GM19043 (cell line): ENCODE measurements around the gene MBD3L5.
"Not testable (repeated sequence)": the region's sequence is repeated elsewhere in the genome, so short reads cannot be mapped to it uniquely, and the experiment has no call there.

Experiments
- ATAC-seq: cut with Tn5 transposase; IDR thresholded peaks from one replicate; pipeline ENCODE4 v1.9.1; 2021; ENCODE audit warnings: low read depth; ENCODE audit not compliant: unreplicated experiment

MBD3L5 gene

DNA sequence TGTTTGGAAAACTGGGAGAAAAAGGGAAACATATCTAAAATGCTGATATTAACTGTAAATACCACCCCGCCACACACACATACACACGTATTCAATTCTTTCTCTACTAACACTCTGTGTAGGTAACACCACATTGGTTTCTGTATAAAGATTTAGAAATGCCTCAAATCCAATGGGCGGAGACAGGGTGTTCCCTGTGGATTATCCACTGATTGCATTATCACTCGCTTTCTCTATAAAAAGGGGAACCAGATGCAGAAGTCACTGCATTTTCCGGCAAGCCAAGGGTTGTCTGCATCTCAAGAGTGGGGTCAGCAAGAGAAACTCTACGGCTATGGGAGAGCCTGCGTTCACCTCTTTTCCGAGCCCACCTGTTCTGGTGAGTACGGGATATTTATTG is at the start of gene MBD3L5:
MBD3L5 (plus strand) TSS at position 301 of the 400 bp plus-strand sequence; CDS start at position 335, 34 bp downstream.
- ATAC-seq: not testable (repeated sequence)

DNA sequence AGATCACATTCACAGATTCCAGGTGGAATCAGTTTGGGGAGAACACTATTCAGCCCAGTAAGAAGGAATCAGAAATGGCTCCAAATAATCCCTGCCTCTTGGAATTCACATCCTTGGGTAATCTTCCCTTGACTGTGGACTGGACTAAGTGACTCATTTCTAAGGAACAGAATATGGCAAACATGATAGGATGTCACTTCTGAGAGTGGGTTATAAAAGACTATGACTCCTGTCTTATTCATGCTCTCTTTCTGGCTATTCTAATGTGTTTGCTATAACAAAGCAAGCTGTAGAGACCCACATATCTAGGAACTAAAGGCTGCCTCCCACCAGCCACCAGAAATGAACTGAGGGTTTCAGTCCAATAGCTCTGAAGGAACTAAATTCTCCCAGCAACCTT is 46.9 kb upstream of the MBD3L5 start:
- no peak for ATAC-seq

DNA sequence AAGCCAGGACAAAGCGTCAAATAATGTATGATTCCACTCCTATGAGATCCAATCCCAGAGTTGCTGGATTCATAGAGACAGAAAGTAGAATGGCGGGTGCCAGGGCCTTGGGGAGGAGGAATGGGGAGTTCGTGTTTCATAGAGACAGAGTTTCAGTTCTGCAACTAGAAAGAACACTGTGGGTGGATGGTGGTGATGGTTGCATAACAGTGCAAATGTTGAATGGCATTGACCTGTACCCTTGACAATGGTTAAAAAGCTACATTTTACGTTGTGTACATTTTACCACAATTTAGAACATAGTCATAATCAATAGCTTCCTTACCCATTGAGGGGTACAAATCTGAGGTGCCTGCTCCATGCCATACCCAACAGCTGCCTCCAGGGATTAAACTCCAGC is 42.5 kb upstream of the MBD3L5 start:
- no peak for ATAC-seq

DNA sequence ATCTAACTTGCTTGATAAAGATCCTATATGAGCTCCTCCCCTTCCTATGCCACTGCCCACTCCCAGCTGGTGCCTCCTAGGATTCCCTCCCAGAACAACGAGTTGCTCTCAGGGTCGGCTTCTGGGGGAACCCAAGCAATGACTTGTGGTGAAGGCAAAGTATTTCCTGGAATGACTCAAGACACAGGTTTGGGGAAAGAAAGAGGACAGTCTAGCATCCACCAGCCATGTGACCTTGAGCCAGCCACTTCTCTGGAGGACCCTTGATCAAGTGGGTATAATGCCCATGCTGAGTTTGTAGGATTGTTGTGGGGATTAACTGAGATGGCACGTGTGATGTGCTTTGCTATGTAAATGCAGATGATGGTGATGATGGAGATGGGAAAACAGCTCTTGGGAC is 42.1 kb upstream of the MBD3L5 start:
- no peak for ATAC-seq

DNA sequence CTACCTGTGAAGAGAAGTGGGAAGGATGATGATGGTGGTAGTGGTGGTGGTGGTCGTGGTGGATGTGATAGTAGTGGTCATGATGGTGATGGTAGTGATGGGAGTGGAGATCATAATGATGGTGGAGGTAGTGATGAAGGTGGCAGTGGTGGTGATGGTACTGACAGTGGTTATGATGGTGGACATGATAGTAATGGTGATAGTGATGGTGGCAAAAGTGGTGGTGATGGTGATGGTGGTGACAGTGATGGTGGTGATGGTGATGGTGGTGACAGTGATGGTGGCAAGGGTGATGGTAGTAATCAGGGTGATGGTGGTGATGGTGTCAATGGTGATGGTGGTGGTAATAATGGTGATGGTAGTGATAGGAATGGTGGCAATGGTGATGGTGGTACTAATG is 35.3 kb upstream of the MBD3L5 start:
- ATAC-seq: no peak

DNA sequence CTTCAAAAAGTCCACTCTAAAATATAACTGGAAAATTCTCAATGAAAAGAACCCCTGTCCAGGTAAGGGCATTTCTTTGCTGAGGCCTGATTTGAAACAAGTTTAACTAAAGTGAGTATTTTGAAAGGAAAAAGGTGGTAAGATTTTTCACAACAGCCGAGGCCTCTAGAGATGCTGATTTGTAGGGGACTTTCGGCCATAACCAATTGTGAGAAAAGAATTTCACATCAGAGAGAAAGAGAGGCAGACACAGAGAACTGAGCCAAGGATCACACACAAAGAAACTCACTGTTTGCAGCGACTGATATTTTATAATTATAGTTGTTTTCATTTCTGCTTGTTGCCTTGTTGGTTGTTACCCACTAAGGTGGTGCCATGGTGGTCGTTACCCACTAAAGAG is 33.6 kb upstream of the MBD3L5 start:
- ATAC-seq: no peak

DNA sequence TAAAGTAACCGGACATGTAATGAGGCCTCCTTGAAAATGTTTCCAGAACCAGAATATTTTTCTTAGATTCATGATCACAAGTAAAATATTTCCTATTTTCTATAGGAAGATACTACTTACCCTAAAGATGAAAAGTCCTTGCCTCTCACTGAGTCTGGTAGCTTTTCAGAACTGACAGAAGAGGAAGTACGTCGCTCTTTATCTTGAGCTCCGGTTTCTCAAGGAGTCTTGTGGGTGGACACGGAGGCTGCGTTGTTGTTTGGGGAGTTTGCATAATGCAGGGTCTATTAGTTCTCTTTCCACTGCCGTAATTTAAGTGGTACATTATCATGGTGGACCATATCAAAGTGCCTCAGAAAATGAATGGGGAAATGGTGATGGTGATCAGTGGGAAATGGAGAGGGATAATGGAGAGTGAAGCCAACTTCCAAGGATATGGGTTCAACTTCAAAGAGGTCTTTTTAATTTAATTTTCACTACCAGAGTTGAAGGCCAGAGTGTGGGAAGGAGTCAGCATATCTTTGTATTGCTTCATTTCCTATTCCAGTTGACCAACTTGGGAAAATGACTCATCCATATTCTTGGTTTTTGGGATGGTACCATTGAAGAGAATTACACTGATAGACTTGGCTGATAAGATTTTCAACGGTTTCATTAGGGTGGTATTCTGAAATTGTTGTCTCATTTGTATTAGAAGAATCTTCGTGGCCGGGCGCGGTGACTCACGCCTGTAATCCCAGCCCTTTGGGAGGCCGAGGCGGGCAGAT is 32.5 kb upstream of the MBD3L5 start:
- no peak for ATAC-seq

DNA sequence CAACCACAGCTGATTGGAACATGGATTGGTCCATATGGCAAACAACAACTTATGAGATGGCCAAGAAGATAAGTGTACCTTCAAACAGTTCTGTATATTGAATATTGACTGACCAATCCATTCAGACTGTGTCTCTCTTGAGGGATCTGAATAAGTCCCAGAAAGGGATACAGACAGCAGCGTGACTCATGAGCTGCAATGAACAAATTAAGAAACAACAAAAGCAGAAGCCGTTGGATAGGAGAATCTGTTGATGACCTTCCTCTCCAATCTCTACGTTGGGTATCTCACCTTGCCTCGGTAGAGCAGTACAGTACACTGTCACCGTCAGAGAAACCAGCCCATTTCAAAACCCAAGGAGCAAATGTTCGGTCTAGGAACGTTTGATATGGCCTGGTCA is 30.4 kb upstream of the MBD3L5 start:
- ATAC-seq: no peak

DNA sequence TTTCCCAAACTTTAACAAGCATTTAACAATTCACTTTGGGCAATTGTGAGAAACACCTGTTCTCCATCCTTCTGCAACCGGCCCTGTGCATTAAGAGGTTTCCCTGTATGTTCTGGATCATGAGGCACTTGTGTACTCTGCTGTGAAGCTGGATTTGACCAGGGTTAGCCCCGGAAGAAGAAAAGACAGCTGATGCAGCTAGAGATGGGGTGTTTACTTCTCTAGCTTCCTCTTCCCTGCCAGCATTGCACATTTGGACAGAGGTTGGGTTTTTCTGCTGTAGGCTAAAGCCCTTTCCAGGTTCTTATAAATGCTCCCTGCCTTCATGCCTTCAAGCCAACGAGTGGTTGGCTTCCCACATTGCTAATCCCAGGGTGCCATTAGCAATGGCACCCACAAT is 30.0 kb upstream of the MBD3L5 start:
- no peak for ATAC-seq

DNA sequence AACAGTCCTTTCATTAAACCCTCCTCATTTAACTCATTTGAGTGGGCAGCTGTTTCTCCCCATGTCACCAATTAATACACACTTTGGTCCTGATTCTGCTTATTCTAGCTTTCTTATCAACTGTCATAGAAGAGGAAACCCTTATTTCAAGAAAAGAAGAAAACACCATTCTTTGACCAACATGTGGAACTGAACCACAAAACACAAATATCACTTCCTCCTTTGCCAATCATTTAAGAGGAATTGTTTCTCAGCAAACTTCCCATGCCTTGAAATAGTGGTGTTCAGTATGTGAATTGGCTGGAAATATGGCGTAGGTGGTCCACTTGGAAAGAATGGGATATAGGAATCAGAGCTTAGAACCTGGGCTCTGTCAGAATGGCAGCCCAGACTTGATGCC is 29.6 kb upstream of the MBD3L5 start:
- no peak for ATAC-seq

DNA sequence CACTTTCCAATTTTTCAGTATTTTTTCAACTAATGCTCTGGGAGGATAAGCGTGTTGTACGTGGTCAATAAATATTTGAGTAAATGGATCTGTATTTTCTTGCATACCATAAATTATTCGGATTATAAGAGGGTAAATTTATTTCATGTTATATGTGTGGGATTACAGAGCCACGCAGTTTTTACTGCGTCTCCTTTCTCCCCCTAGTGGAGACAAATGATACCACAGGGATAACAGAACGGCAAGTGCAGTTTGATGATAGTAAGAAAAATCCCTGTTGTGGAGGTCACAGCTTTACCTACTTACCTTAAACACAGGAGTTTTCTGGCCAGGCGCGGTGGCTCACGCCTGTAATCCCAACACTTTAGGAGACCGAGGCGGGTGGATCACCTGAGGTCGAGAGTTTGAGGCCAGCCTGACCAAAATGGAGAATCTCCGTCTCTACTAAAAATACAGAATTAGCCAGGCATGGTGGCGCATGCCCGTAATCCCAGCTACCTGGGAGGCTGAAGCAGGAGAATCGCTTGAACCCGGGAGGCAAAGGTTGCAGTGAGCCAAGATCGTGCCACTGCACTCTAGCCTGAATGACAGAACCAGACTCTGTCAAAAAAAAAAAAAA is 26.0 kb upstream of the MBD3L5 start:
- no peak for ATAC-seq

DNA sequence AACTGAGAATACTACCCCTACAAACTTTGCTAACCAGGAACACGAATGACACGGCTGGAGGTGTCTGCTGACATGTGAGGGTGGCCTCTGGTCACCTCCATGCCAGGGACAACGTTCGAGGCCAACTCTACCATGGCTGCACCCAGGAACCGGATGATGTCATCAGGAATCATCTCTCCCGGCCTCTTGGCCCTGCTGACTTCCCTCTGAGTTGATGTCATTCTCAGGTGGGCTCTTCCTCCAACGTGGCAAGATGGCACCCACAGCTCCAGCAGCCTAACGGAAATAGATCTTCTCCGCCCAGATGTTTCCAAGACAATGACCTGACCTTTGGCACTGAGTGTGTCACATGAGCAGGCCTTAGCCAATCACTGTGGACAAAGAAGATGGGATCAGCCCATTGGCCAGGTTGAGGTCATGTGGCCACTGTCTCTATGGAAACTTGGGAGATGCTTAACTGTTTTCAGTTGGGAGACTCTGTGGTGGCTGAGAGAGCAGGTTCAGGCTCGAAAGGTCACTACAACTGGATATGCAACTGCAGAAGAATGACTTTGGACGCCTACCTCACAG is 24.2 kb upstream of the MBD3L5 start:
- no peak for ATAC-seq

DNA sequence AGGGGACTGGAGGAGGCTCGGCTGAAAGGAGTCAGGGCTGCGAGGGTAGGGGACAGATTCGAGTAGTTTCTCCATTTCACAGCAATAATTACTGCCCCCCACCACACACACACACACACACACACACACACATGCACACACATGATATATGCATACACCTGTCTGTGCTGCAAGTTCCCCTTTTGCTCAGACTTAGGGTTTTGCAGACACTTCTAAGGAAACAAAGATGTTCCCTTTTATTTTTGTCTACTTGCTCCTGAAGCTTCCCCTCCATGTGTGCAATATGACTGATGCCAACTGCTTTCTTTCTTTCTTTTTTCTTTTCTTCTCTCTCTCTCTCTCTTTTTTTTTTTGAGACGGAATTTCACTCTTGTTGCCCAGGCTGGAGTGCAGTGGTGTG is 22.5 kb upstream of the MBD3L5 start:
- no peak for ATAC-seq

DNA sequence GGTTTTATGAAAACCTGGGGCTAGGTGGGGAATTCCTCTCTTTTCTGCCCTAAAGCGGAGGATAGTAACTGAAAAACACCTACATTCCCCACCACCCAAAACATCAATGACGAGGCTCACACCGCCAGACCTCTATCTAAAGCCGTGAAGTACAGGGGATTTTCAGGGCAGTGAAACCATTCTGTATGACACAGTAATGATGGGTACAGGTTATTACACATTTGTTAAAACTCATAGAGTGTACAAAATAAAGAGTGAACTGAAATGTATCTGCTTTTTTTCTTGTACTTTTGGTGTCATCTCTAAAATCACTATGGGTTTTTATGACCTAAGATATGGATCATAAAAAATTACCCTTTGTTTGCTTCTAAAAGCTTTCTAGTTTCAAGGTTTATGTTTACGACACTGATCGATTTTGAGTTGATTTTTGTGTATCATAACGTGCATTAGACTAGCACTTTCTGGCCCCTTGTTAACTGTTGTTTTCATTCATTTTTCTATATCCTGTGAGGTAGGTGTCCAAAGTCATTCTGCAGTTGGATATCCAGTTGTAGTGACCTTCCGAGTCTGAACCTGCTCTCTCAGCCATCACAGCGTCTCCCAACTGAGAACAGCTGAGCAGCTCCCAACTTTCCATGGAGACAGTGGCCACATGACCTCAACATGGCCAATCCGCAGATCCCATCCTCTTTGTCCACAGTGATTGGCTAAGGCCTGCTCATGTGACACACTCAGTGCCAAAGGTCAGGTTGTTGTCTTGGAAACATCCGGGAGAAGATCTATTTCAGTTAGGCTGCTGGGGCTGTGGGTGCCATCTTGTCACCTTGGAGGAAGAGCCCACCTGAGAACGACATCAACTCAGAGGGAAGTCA is 19.4 kb upstream of the MBD3L5 start:
- ATAC-seq: no peak

DNA sequence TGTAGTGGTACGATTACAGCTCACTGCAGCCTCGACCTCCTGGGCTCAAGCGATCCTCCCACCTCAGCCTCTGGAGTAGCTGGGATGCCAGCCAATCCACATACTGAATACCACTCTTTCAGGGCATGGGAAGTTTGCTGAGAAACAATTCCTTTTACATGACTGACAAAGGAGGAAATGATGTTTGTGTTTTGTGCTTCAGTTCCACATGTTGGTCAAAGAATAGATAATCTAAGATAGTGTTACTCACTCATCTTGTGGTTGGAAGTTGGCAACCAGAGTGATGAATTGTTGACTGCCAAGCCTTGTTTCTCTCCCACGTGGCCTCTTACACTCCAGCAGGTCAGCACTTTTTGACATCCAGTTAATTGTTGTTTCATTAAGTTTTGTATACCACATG is 16.7 kb upstream of the MBD3L5 start:
- no peak for ATAC-seq

DNA sequence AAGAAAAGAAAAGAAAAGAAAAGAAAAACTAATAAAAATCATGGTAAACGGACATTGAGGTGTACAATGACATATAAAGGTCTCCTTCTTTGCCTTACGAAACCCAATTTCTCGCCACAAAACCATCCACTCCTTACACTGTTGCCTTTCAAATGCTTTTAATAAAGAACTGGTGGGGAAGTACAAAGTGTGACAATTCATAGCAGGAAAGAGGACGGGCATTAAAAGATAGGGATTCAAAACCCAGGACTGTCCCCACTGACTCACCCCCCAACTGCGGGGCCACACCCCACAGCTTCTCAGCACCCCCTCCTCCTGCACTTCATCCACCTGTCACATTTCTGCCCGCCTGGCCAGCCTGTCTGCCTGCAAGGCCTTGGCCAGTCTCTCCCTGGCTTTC is 11.6 kb upstream of the MBD3L5 start:
- ATAC-seq: no peak

DNA sequence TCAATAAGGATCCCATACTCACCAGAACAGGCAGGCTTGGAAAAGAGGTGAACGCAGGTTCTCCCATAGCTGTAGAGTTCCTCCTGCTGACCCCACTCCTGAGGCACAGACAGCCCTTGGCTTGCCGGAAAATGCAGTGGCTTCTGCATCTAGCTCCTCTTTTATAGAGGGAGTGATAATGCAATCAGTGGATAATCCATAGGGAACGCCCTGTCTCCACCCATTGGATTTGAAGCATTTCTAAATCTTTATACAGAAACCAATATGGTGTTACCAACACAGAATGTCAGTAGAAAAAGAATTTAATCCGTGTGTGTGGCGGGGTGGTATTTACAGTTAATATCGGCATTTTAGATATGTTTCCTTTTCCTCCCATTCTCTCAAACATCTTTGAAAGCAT is 9.0 kb upstream of the MBD3L5 start, which contains the start of gene MBD3L2B:
MBD3L2B (minus strand) TSS at position 101 of the 400 bp plus-strand sequence; CDS start at position 67, 34 bp downstream.
- ATAC-seq: not testable (repeated sequence)

DNA sequence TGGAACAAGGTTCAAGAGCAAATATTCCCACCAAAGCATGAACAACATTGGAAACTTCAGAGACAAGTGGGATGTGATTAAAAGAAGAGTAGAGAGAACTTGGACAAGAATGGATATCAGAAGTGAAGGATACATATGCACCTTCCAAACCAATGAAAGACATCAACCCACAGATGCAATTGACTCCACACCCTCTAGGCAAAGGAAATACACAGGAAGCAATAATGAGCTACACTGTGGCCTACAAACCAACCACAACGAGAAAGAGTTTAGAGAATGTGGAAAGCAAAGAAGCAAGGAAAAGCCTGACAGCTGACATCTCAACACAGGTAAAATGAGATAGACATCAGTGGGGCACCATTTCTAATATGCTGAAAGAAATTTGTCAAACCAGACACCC is 1.6 kb upstream of the MBD3L5 start:
- not testable (repeated sequence) for ATAC-seq

DNA sequence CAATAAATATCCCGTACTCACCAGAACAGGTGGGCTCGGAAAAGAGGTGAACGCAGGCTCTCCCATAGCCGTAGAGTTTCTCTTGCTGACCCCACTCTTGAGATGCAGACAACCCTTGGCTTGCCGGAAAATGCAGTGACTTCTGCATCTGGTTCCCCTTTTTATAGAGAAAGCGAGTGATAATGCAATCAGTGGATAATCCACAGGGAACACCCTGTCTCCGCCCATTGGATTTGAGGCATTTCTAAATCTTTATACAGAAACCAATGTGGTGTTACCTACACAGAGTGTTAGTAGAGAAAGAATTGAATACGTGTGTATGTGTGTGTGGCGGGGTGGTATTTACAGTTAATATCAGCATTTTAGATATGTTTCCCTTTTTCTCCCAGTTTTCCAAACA is 9.7 kb downstream of the MBD3L5 start, which contains the start of gene MBD3L4:
MBD3L4 (minus strand) TSS at position 101 of the 400 bp plus-strand sequence; CDS start at position 66, 35 bp downstream.
- not testable (repeated sequence) for ATAC-seq

DNA sequence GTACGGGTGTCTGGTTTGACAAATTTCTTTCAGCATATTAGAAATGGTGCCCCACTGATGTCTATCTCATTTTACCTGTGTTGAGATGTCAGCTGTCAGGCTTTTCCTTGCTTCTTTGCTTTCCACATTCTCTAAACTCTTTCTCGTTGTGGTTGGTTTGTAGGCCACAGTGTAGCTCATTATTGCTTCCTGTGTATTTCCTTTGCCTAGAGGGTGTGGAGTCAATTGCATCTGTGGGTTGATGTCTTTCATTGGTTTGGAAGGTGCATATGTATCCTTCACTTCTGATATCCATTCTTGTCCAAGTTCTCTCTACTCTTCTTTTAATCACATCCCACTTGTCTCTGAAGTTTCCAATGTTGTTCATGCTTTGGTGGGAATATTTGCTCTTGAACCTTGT is 11.2 kb downstream of the MBD3L5 start:
- not testable (repeated sequence) for ATAC-seq

DNA sequence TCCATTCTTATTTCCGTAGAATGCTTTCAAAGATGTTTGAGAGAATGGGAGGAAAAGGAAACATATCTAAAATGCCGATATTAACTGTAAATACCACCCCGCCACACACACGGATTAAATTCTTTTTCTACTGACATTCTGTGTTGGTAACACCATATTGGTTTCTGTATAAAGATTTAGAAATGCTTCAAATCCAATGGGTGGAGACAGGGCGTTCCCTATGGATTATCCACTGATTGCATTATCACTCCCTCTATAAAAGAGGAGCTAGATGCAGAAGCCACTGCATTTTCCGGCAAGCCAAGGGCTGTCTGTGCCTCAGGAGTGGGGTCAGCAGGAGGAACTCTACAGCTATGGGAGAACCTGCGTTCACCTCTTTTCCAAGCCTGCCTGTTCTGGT is 18.6 kb downstream of the MBD3L5 start, which contains the start of gene MBD3L2:
MBD3L2 (plus strand) TSS at position 301 of the 400 bp plus-strand sequence; CDS start at position 354, 53 bp downstream.
- ATAC-seq: not testable (repeated sequence)
